ENCODE measurements around the gene PLGLB1.
"Not testable (repeated sequence)": the region's sequence is repeated elsewhere in the genome, so short reads cannot be mapped to it uniquely, and the experiment has no call there.

PLGLB1 gene

GRCh38 chr2:87021744-87022143, at the start of gene PLGLB1:
PLGLB1 (minus strand) TSS chr2:87021844; CDS start chr2:87021783, 61 bp downstream.
- not testable (repeated sequence) for DNase-seq

GRCh38 chr2:87064305-87064704, 42.7 kb upstream of the PLGLB1 start:
- DNase-seq: not testable (repeated sequence)

GRCh38 chr2:87063431-87063830, 41.8 kb upstream of the PLGLB1 start:
- not testable (repeated sequence) for DNase-seq

GRCh38 chr2:87061519-87061918, 39.9 kb upstream of the PLGLB1 start:
- not testable (repeated sequence) for DNase-seq

GRCh38 chr2:87057606-87058005, 36.0 kb upstream of the PLGLB1 start:
- not testable (repeated sequence) for DNase-seq

- not testable (repeated sequence) for DNase-seq
These were observed 35.2 kb upstream of the PLGLB1 start for GRCh38 chr2:87056843-87057242.

- not testable (repeated sequence) for DNase-seq
These were observed 34.8 kb upstream of the PLGLB1 start for GRCh38 chr2:87056435-87056834.

- DNase-seq: not testable (repeated sequence)
These were observed 32.7 kb upstream of the PLGLB1 start for GRCh38 chr2:87054375-87054774.

GRCh38 chr2:87041321-87041978, 19.8 kb upstream of the PLGLB1 start:
- DNase-seq: not testable (repeated sequence)

GRCh38 chr2:87028607-87029006, 7.0 kb upstream of the PLGLB1 start:
- DNase-seq: not testable (repeated sequence)

GRCh38 chr2:87026816-87027215, 5.2 kb upstream of the PLGLB1 start:
- DNase-seq: not testable (repeated sequence)

- DNase-seq: not testable (repeated sequence)
These were observed 4.3 kb upstream of the PLGLB1 start for GRCh38 chr2:87025927-87026326.

GRCh38 chr2:87023988-87024615, 2.5 kb upstream of the PLGLB1 start:
- DNase-seq: not testable (repeated sequence)

- not testable (repeated sequence) for DNase-seq
These were observed 601 bp downstream of the PLGLB1 start for GRCh38 chr2:87021043-87021442.

GRCh38 chr2:87019053-87019452, 2.6 kb downstream of the PLGLB1 start:
- not testable (repeated sequence) for DNase-seq

GRCh38 chr2:87014489-87015169, 7.0 kb downstream of the PLGLB1 start:
- not testable (repeated sequence) for DNase-seq

GRCh38 chr2:87004398-87004797, 17.2 kb downstream of the PLGLB1 start:
- not testable (repeated sequence) for DNase-seq
